HepG2 (cell line): ENCODE data around the gene PLPPR4. TPM values are rescaled to one million over a fixed set of nuclear protein-coding genes. Genes with fewer than 3 reads are reported as not detected.

Experiments used
- ATAC-seq: fragments of 200-7000 bp; cut with Tn5 transposase; 3 replicates; pipeline ENCODE4 v1.9.1; 2020; ENCODE audit warnings: mild to moderate bottlenecking, moderate library complexity
- BruUV-seq: library from RNA; stranded (reverse); fragments of 400-500 nt; replicated peaks from 2 replicates; lab custom pipeline; 2021; lab: Mats Ljungman, UMichigan
- CTCF ChIA-PET: fragments of 300-600 bp; formaldehyde crosslinking; extraction: SDS; loops from one replicate; lab custom pipeline; 2021; ENCODE audit warnings: low total read pairs, inconsistent platforms, low intra/inter-chr PET ratio; lab: Yijun Ruan, JAX
- POLR2A ChIA-PET: fragments of 350-600 bp; sonication (Branson Sonifier 250); formaldehyde crosslinking; loops from one replicate; lab custom pipeline; 2020; ENCODE audit warnings: antibody characterized with exemption, inconsistent platforms; lab: Yijun Ruan, JAX
- DNase-seq: peaks from one replicate; pipeline ENCODE4 v3.0.0-alpha.2; 2015; ENCODE audit warnings: low spot score
- FAIRE-seq: peaks from 3 replicates; lab custom pipeline; 2011; peaks lifted over from hg19 to GRCh38; lab: Jason Lieb, UNC
- H2AFZ ChIP-seq: one replicate; pipeline ENCODE4 v1.6.1; 2011; ENCODE audit warnings: low read length, inconsistent platforms
- H3K27ac ChIP-seq: fragments of 300-600 bp; 3 replicates; pipeline ENCODE4 v1.8.0; 2011; ENCODE audit warnings: mixed run types, mild to moderate bottlenecking, mixed read lengths, low read length, inconsistent platforms; ENCODE audit not compliant: insufficient read depth; ENCODE audit errors: extremely low read length
- H3K27me3 ChIP-seq, 2 experiments: fragments of 200-600 bp in 1 of 2; 2 replicates in 1 of 2; 3 replicates in 1 of 2; pipeline versions ENCODE4 v1.6.0 to v1.8.0; 2011; ENCODE audit warnings: low read length in 2 of 2, mild to moderate bottlenecking in 2 of 2, moderate library complexity in 2 of 2, inconsistent platforms in 1 of 2; ENCODE audit not compliant: insufficient read depth in 2 of 2, control insufficient read depth in 1 of 2
- H3K36me3 ChIP-seq, 2 experiments: fragments of 200-600 bp in 1 of 2; replicated peaks in 1 of 2; 2 replicates in 1 of 2; 3 replicates in 1 of 2; pipeline versions ENCODE4 v1.5.1 to v1.8.0; 2011; ENCODE audit warnings: low read length in 2 of 2, inconsistent platforms in 1 of 2; ENCODE audit not compliant: insufficient read depth in 2 of 2, control insufficient read depth in 1 of 2
- H3K4me1 ChIP-seq: 2 replicates; pipeline ENCODE4 v1.5.1; 2012; ENCODE audit warnings: low read length, inconsistent platforms; ENCODE audit not compliant: insufficient read depth
- H3K4me2 ChIP-seq: 2 replicates; pipeline ENCODE4 v1.6.0; 2011; ENCODE audit warnings: low read depth, low read length, inconsistent platforms
- H3K4me3 ChIP-seq, 3 experiments: fragments of 200-600 bp in 1 of 3; sonication (generic), shearing (Covaris generic) in 1 of 3; replicated peaks in 1 of 3; 2 replicates each; pipeline ENCODE4 v1.5.1; 2011 to 2016; ENCODE audit warnings: low read length in 3 of 3, inconsistent platforms in 2 of 3, low read depth in 2 of 3, mild to moderate bottlenecking in 2 of 3, control low read depth in 1 of 3, mixed read lengths in 1 of 3; ENCODE audit not compliant: insufficient read depth in 1 of 3
- H3K79me2 ChIP-seq: one replicate; pipeline ENCODE4 v1.6.1; 2011; ENCODE audit warnings: low read length, inconsistent platforms; ENCODE audit not compliant: insufficient read depth
- H3K9ac ChIP-seq: 2 replicates; pipeline ENCODE4 v1.6.0; 2011; ENCODE audit warnings: mild to moderate bottlenecking, low read depth, low read length, inconsistent platforms; ENCODE audit not compliant: insufficient read depth
- H3K9me3 ChIP-seq: 2 replicates; pipeline ENCODE4 v1.5.1; 2012; ENCODE audit warnings: mild to moderate bottlenecking, low read length
- H4K20me1 ChIP-seq: 2 replicates; pipeline ENCODE4 v1.6.0; 2011; ENCODE audit warnings: inconsistent platforms, mild to moderate bottlenecking, low read length, moderate library complexity; ENCODE audit not compliant: insufficient read depth
- CEBPB ChIP-seq: IDR thresholded peaks from 2 replicates; pipeline ENCODE4 v1.6.1; 2011; ENCODE audit warnings: low read depth, low read length, improper control_type of control experiment, borderline replicate concordance
- ZNF362 ChIP-seq: sonication (generic); formaldehyde crosslinking; IDR thresholded peaks from 2 replicates; pipeline ENCODE4 v1.4.0; 2020; ENCODE audit warnings: missing genetic modification reagents, mild to moderate bottlenecking, borderline replicate concordance
- in situ Hi-C: cut with HindIII; loops from 2 replicates; pipeline ENCODE4 v1.10.0; 2017; ENCODE audit warnings: low pct_unique_long_range_greater_than_20kb; ENCODE audit not compliant: extremely low pct_ligation_motif_present
- intact Hi-C: fragments of 100-400 bp; cut with micrococcal nuclease; formaldehyde crosslinking; loops from one replicate; pipeline ENCODE4 v1.10.0; 2022; ENCODE audit not compliant: unreplicated experiment
- polyA plus RNA-seq, 8 experiments: library from polyadenylated mRNA; depleted of rRNA in 3 of 8; stranded (reverse) in 7 of 8; unstranded in 1 of 8; fragments of >200 nt; fragmentation: Illumina TruSeq in 4 of 8; extraction: Trizol in 4 of 8; gene quantifications; 2 replicates each; pipeline versions ENCODE4 v1.2.1 to v1.2.3, GENCODE V29; 2011 to 2016; ENCODE audit warnings: low read depth in 4 of 8, missing spikeins in 1 of 8, mixed read lengths in 1 of 8; ENCODE audit not compliant: insufficient read depth in 1 of 8
- total RNA-seq, 5 experiments: library from RNA; depleted of rRNA; stranded (reverse); fragments of >200 nt; fragmentation: Illumina TruSeq; extraction: Trizol; gene quantifications; 2 replicates each; pipeline ENCODE4 v1.2.3, GENCODE V29; 2016; ENCODE audit warnings: low read depth in 1 of 5

PLPPR4 gene
- total and polyA plus RNA-seq, 2 of the 13 experiments (the other 11 are each of a cell fraction or from before 2014, with no cell fraction given) = not detected

- ChIA-PET POLR2A (no interaction called here), CTCF (no interaction called here)
- no peaks in the 10 kb centered on the region for H4K20me1 ChIP-seq
- no peak overlapping the region for H3K9ac ChIP-seq
- intact Hi-C loops = no loop called here
- no peak for ATAC-seq
- no peak for FAIRE-seq
- no peak for DNase-seq
- peak; percentile 46; the same call in 1 of the 2 replicates for TF ChIP-seq CEBPB
- no peak for TF ChIP-seq ZNF362 (CRISPR knock-in tag)
- BruUV-seq = no TSS peak
- H3K4me1 ChIP-seq = no peaks in the 10 kb centered on the region
- no peaks in the 10 kb centered on the region for H3K79me2 ChIP-seq
- no peak overlapping the region for H2AFZ ChIP-seq
- no peak overlapping the region for H3K4me2 ChIP-seq
- in situ Hi-C loops = no loop called here
- no peaks in the 10 kb centered on the region for H3K36me3 ChIP-seq
- H3K27me3 ChIP-seq = no peaks in the 10 kb centered on the region
- H3K9me3 ChIP-seq = no peaks in the 10 kb centered on the region
- no peak overlapping the region for H3K27ac ChIP-seq
- H3K4me3 ChIP-seq = no peak overlapping the region
Observed at GRCh38 chr1:99358770-99359169, 94.5 kb downstream of the PLPPR4 start.
